ENCODE results near the gene KLHL29. TPM values are rescaled to one million over a fixed set of nuclear protein-coding genes. Genes with fewer than 3 reads are reported as not detected.

The KLHL29 gene
- total RNA-seq, 1 donor from 2014 or later, result 5.5 TPM

- no peak overlapping the region for H3K27ac Mint-ChIP-seq (ENCODE audit: unreplicated experiment)
- Histone ChIP-seq H3K27me3 (ENCODE audit: insufficient read depth, low read length) (peaks cover 2% of the 10 kb centered on the region), H3K9ac (ENCODE audit: low read length) (no peak overlapping the region), H3K4me3 (ENCODE audit: insufficient read depth, low read depth, low read length) (no peak overlapping the region), H3K79me2 (ENCODE audit: insufficient read depth, low read length) (no peaks in the 10 kb centered on the region), H3K4me1 (ENCODE audit: insufficient read depth, low read length) (no peaks in the 10 kb centered on the region), H4K20me1 (ENCODE audit: insufficient read depth, low read length) (no peaks in the 10 kb centered on the region), H3K9me3 (ENCODE audit: insufficient read depth, low read depth, low read length) (no peaks in the 10 kb centered on the region), H3K36me3 (ENCODE audit: insufficient read depth, low read length) (no peaks in the 10 kb centered on the region), H3K27ac (ENCODE audit: low read depth, low read length) (no peak overlapping the region), H3K4me2 (ENCODE audit: low read length) (no peak overlapping the region), H2AFZ (ENCODE audit: low read depth, low read length) (no peak overlapping the region)
- DNase-seq (ENCODE audit: low read depth) (no peak), FAIRE-seq (no peak)
- H3K4me3 Mint-ChIP-seq (ENCODE audit: unreplicated experiment), result no peak overlapping the region
- peaks cover 4% of the 10 kb centered on the region for H3K36me3 Mint-ChIP-seq (ENCODE audit: low read depth, unreplicated experiment)
- H3K27me3 Mint-ChIP-seq (ENCODE audit: low read depth, unreplicated experiment), result peaks cover 82% of the 10 kb centered on the region
- no peak for TF ChIP-seq CTCF (IDR thresholded peaks at IDR 0.05; ENCODE audit: insufficient read depth, low read depth, low read length)
- no peak for TF ChIP-seq EZH2 (IDR thresholded peaks at IDR 0.05; ENCODE audit: insufficient read depth, low read length)
- H3K4me1 Mint-ChIP-seq (ENCODE audit: low read depth, unreplicated experiment), result peaks cover 8% of the 10 kb centered on the region
- H3K9me3 Mint-ChIP-seq (ENCODE audit: unreplicated experiment), result no peaks in the 10 kb centered on the region
Measured at GRCh38 chr2:23529659-23530058, 144.7 kb downstream of the KLHL29 start.

- peaks cover 77% of the 10 kb centered on the region for H3K27me3 Mint-ChIP-seq (ENCODE audit: low read depth, unreplicated experiment)
- H3K4me2 ChIP-seq (ENCODE audit: low read length), result no peak overlapping the region
- H3K27ac Mint-ChIP-seq (ENCODE audit: unreplicated experiment), result no peak overlapping the region
- peaks cover 2% of the 10 kb centered on the region for H3K27me3 ChIP-seq (ENCODE audit: insufficient read depth, low read length)
- FAIRE-seq (no peak), DNase-seq (ENCODE audit: low read depth) (no peak)
- H3K9me3 Mint-ChIP-seq (ENCODE audit: unreplicated experiment), result no peaks in the 10 kb centered on the region
- H3K4me1 ChIP-seq (ENCODE audit: insufficient read depth, low read length), result no peaks in the 10 kb centered on the region
- no peak overlapping the region for H2AFZ ChIP-seq (ENCODE audit: low read depth, low read length)
- no peaks in the 10 kb centered on the region for H4K20me1 ChIP-seq (ENCODE audit: insufficient read depth, low read length)
- H3K36me3 ChIP-seq (ENCODE audit: insufficient read depth, low read length), result no peaks in the 10 kb centered on the region
- no peaks in the 10 kb centered on the region for H3K79me2 ChIP-seq (ENCODE audit: insufficient read depth, low read length)
- no peak overlapping the region for H3K9ac ChIP-seq (ENCODE audit: low read length)
- no peak overlapping the region for H3K27ac ChIP-seq (ENCODE audit: low read depth, low read length)
- no peak for TF ChIP-seq CTCF (IDR thresholded peaks at IDR 0.05; ENCODE audit: insufficient read depth, low read depth, low read length)
- no peak for TF ChIP-seq EZH2 (IDR thresholded peaks at IDR 0.05; ENCODE audit: insufficient read depth, low read length)
- no peak overlapping the region for H3K4me3 ChIP-seq (ENCODE audit: insufficient read depth, low read depth, low read length)
- H3K4me3 Mint-ChIP-seq (ENCODE audit: unreplicated experiment), result no peak overlapping the region
- no peaks in the 10 kb centered on the region for H3K9me3 ChIP-seq (ENCODE audit: insufficient read depth, low read depth, low read length)
- peaks cover 6% of the 10 kb centered on the region for H3K4me1 Mint-ChIP-seq (ENCODE audit: low read depth, unreplicated experiment)
- H3K36me3 Mint-ChIP-seq (ENCODE audit: low read depth, unreplicated experiment), result peaks cover 4% of the 10 kb centered on the region
Measured at GRCh38 chr2:23530206-23530908, 145.4 kb downstream of the KLHL29 start.

GRCh38 chr2:23530909-23531276 is 145.9 kb downstream of the KLHL29 start:
- H3K36me3 Mint-ChIP-seq (ENCODE audit: low read depth, unreplicated experiment), result peaks cover 2% of the 10 kb centered on the region

More at GRCh38 chr2:23530909-23531276, 145.9 kb downstream of the KLHL29 start:
- no peaks in the 10 kb centered on the region for H3K4me1 ChIP-seq (ENCODE audit: insufficient read depth, low read length)
- H3K9me3 ChIP-seq (ENCODE audit: insufficient read depth, low read depth, low read length), result no peaks in the 10 kb centered on the region
- H3K27me3 Mint-ChIP-seq (ENCODE audit: low read depth, unreplicated experiment), result peaks cover 79% of the 10 kb centered on the region
- no peak overlapping the region for H3K4me3 ChIP-seq (ENCODE audit: insufficient read depth, low read depth, low read length)
- no peak overlapping the region for H3K9ac ChIP-seq (ENCODE audit: low read length)
- peaks cover 6% of the 10 kb centered on the region for H3K4me1 Mint-ChIP-seq (ENCODE audit: low read depth, unreplicated experiment)
- no peak for FAIRE-seq
- no peaks in the 10 kb centered on the region for H3K79me2 ChIP-seq (ENCODE audit: insufficient read depth, low read length)
- H3K9me3 Mint-ChIP-seq (ENCODE audit: unreplicated experiment), result no peaks in the 10 kb centered on the region
- no peak overlapping the region for H3K4me2 ChIP-seq (ENCODE audit: low read length)
- no peak overlapping the region for H2AFZ ChIP-seq (ENCODE audit: low read depth, low read length)
- H3K36me3 ChIP-seq (ENCODE audit: insufficient read depth, low read length), result no peaks in the 10 kb centered on the region
- no peaks in the 10 kb centered on the region for H4K20me1 ChIP-seq (ENCODE audit: insufficient read depth, low read length)
- no peak for DNase-seq (ENCODE audit: low read depth)
- no peak overlapping the region for H3K27ac ChIP-seq (ENCODE audit: low read depth, low read length)
- H3K27me3 ChIP-seq (ENCODE audit: insufficient read depth, low read length), result peaks cover 5% of the 10 kb centered on the region
- TF ChIP-seq CTCF (IDR thresholded peaks at IDR 0.05; ENCODE audit: insufficient read depth, low read depth, low read length), result no peak
- TF ChIP-seq EZH2 (IDR thresholded peaks at IDR 0.05; ENCODE audit: insufficient read depth, low read length), result no peak
- no peak overlapping the region for H3K4me3 Mint-ChIP-seq (ENCODE audit: unreplicated experiment)
- H3K27ac Mint-ChIP-seq (ENCODE audit: unreplicated experiment), result no peak overlapping the region
